Osteoblast (primary cell): ENCODE data around the gene ASTN2. TPM values are rescaled to one million over a fixed set of nuclear protein-coding genes. Genes with fewer than 3 reads are reported as not detected.

ENCODE experiments used
- DNase-seq: peaks from one replicate; pipeline ENCODE4 v3.0.0; 2011; ENCODE audit warnings: low spot score, mixed read lengths; ENCODE audit not compliant: insufficient read length; ENCODE audit errors: missing footprints
- H2AFZ ChIP-seq: 2 replicates; pipeline ENCODE4 v1.6.0; 2011; ENCODE audit warnings: mild to moderate bottlenecking, low read length
- H3K27ac ChIP-seq: 2 replicates; pipeline ENCODE4 v1.5.1; 2011; ENCODE audit warnings: mild to moderate bottlenecking, low read depth, low read length, moderate library complexity
- H3K27me3 ChIP-seq: 2 replicates; pipeline ENCODE4 v1.6.0; 2012; ENCODE audit warnings: mild to moderate bottlenecking, control low read depth, inconsistent platforms, low read length, moderate library complexity; ENCODE audit not compliant: insufficient read depth
- H3K36me3 ChIP-seq: 2 replicates; pipeline ENCODE4 v1.5.1; 2011; ENCODE audit warnings: mild to moderate bottlenecking, low read length, control low read depth, moderate library complexity; ENCODE audit not compliant: insufficient read depth
- H3K4me1 ChIP-seq: 2 replicates; pipeline ENCODE4 v1.5.1; 2011; ENCODE audit warnings: mild to moderate bottlenecking, low read length, control low read depth, moderate library complexity; ENCODE audit not compliant: insufficient read depth
- H3K4me2 ChIP-seq: 2 replicates; pipeline ENCODE4 v1.6.0; 2011; ENCODE audit warnings: mild to moderate bottlenecking, low read length; ENCODE audit not compliant: insufficient read depth
- H3K4me3 ChIP-seq: fragments of 200-600 bp; sonication (generic); 3 replicates; pipeline ENCODE4 v1.5.1; 2012; ENCODE audit warnings: mild to moderate bottlenecking, low read length, inconsistent platforms; ENCODE audit not compliant: insufficient read depth
- H3K79me2 ChIP-seq: 2 replicates; pipeline ENCODE4 v1.6.0; 2012; ENCODE audit warnings: mild to moderate bottlenecking, low read length, control low read depth, inconsistent platforms; ENCODE audit not compliant: insufficient read depth
- H3K9me3 ChIP-seq: 2 replicates; pipeline ENCODE4 v1.5.1; 2011; ENCODE audit warnings: low read depth, low read length, control low read depth
- H4K20me1 ChIP-seq: 2 replicates; pipeline ENCODE4 v1.6.0; 2012; ENCODE audit warnings: mild to moderate bottlenecking, low read length, control low read depth; ENCODE audit not compliant: insufficient read depth
- total RNA-seq: library from RNA; depleted of rRNA; stranded (reverse); fragments of >200 nt; gene quantifications from 2 replicates; pipeline ENCODE4 v1.2.3, GENCODE V29; 2012
- TF ChIP-seq, protein P1 (sequence below): IDR thresholded peaks from 2 replicates; pipeline ENCODE4 v1.5.1; 2011; ENCODE audit warnings: mild to moderate bottlenecking, low read depth, low read length, moderate library complexity; ENCODE audit errors: extremely low read depth

ASTN2 gene
- total RNA-seq, 1 donor, result 4.7 TPM

DNA sequence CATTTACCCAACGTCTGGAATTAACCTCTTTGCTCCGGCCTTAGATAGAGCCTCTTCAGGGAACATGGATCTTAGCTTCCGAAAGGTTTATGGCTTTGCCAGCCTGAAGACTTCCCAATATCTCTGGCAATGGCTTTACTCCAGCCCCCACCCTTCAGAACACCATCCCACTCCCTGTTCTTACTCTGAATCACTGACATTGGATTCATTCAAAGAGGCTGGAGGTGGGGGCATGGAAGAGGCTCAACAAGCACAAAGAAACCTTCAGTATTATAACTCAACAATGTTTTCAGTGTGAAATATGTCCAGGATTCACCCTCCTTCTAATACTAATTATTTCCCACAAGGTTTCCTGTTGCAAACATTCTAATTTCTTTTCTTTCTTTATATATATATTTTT is 91.5 kb downstream of the ASTN2 start:
- H3K27me3 ChIP-seq, result no peaks in the 10 kb centered on the region
- H3K4me1 ChIP-seq, result no peaks in the 10 kb centered on the region
- H4K20me1 ChIP-seq, result no peaks in the 10 kb centered on the region
- H3K4me3 ChIP-seq, result no peak overlapping the region
- no peak overlapping the region for H3K4me2 ChIP-seq
- H3K27ac ChIP-seq, result no peak overlapping the region
- DNase-seq, result no peak
- no peaks in the 10 kb centered on the region for H3K36me3 ChIP-seq
- peaks cover 2% of the 10 kb centered on the region for H3K9me3 ChIP-seq
- H3K79me2 ChIP-seq, result no peaks in the 10 kb centered on the region
- TF ChIP-seq, protein P1, sequence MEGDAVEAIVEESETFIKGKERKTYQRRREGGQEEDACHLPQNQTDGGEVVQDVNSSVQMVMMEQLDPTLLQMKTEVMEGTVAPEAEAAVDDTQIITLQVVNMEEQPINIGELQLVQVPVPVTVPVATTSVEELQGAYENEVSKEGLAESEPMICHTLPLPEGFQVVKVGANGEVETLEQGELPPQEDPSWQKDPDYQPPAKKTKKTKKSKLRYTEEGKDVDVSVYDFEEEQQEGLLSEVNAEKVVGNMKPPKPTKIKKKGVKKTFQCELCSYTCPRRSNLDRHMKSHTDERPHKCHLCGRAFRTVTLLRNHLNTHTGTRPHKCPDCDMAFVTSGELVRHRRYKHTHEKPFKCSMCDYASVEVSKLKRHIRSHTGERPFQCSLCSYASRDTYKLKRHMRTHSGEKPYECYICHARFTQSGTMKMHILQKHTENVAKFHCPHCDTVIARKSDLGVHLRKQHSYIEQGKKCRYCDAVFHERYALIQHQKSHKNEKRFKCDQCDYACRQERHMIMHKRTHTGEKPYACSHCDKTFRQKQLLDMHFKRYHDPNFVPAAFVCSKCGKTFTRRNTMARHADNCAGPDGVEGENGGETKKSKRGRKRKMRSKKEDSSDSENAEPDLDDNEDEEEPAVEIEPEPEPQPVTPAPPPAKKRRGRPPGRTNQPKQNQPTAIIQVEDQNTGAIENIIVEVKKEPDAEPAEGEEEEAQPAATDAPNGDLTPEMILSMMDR, result no peak
- no peak overlapping the region for H2AFZ ChIP-seq

DNA sequence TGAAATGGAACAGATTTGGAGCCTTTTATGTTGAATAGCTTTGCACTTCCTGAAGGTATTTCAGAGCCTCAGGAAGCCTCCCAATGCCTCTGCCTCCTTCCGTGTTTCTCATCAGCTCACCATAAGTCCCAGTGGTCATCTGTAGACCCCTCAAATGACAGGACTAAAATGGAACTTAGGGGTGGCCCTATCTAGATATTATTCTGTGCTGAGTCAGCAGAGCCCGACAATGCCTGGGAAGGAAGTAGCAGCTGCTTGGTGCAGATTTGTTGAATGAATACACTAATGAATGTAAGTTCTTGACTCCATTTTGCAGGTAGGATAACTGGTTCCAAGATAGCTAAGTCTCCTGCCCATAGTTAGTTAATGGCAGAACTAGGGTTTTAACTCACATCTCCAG is 97.7 kb downstream of the ASTN2 start:
- no peak for DNase-seq
- Histone ChIP-seq H4K20me1 (no peaks in the 10 kb centered on the region), H3K79me2 (no peaks in the 10 kb centered on the region), H3K36me3 (no peaks in the 10 kb centered on the region), H3K4me2 (no peak overlapping the region), H2AFZ (no peak overlapping the region), H3K4me1 (no peaks in the 10 kb centered on the region), H3K27ac (no peak overlapping the region), H3K9me3 (no peaks in the 10 kb centered on the region), H3K27me3 (no peaks in the 10 kb centered on the region), H3K4me3 (no peak overlapping the region)
- TF ChIP-seq, protein P1, result no peak

DNA sequence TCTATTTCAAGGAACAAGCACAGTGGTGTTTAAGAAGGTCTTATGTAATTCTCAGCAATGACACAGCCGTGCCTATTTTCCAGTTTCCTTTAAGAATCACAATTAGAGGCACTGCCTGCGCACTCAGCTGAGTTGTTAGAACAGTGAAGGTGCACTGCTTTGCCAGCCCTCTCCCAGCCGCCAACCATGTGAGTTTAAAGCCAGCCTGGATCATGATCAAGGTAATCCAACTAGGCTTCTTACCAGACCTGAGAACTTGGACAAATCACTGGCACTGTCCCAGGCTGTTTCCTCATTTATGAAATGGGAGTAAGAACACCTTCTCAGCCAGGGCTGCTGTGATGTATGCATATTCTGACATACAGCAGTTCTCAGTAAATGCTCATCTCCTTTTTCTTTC is 99.6 kb downstream of the ASTN2 start:
- Histone ChIP-seq H4K20me1 (no peaks in the 10 kb centered on the region), H2AFZ (no peak overlapping the region), H3K36me3 (no peaks in the 10 kb centered on the region), H3K4me2 (no peak overlapping the region), H3K27me3 (no peaks in the 10 kb centered on the region), H3K4me3 (no peak overlapping the region), H3K79me2 (no peaks in the 10 kb centered on the region), H3K4me1 (no peaks in the 10 kb centered on the region), H3K9me3 (no peaks in the 10 kb centered on the region), H3K27ac (no peak overlapping the region)
- no peak for DNase-seq
- TF ChIP-seq, protein P1, result no peak

DNA sequence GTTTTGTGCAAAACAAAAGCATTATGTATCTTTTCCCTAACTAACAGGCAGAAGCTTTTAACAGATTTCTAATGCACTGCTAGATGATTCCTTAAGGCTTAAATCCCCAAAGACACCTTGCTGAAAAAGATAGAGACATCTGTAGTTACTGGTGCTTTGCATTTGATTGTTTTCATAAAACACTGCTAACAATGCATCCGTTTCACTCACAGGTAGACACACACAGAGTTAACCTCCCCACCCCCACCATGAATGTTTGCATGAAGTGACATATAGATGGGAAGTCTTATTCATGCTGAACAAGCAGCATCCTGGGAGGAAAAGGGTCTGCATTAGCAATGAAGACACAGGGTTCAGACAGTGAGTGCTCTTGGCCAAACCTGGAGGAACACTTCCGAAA is 100.9 kb downstream of the ASTN2 start:
- Histone ChIP-seq H3K4me3 (no peak overlapping the region), H3K27ac (no peak overlapping the region), H3K4me1 (no peaks in the 10 kb centered on the region), H3K9me3 (no peaks in the 10 kb centered on the region), H2AFZ (no peak overlapping the region), H3K4me2 (no peak overlapping the region), H3K36me3 (no peaks in the 10 kb centered on the region), H3K79me2 (no peaks in the 10 kb centered on the region), H3K27me3 (no peaks in the 10 kb centered on the region), H4K20me1 (no peaks in the 10 kb centered on the region)
- DNase-seq, result no peak
- TF ChIP-seq, protein P1, result no peak
